AG04450 (cell line): ENCODE measurements around the gene SENP1. TPM values are rescaled to one million over a fixed set of nuclear protein-coding genes. Genes with fewer than 3 reads are reported as not detected.
A peak's percentile ranks its signal among the peaks of the same experiment; 100 is the strongest.

Source experiments
- CTCF ChIA-PET: fragments of 300-600, 350-600 bp; formaldehyde crosslinking; extraction: SDS; loops from one replicate; lab custom pipeline; 2022; ENCODE audit warnings: antibody characterized with exemption, inconsistent platforms; lab: Charles Lee
- POLR2A ChIA-PET: fragments of 350-600 bp; formaldehyde crosslinking; extraction: SDS; loops from one replicate; lab custom pipeline; 2021; ENCODE audit warnings: antibody characterized with exemption, inconsistent platforms; lab: Yijun Ruan, JAX
- DNase-seq: peaks from one replicate; pipeline ENCODE4 v3.0.0-alpha.2; 2011; ENCODE audit warnings: low read depth, low spot score
- H3K27ac ChIP-seq: one replicate; pipeline ENCODE4 v1.5.1; 2012; ENCODE audit warnings: low read depth, low read length, control low read depth
- H3K27me3 ChIP-seq: one replicate; pipeline ENCODE4 v1.6.0; 2012; ENCODE audit warnings: low read length; ENCODE audit not compliant: control insufficient read depth, insufficient read depth
- H3K4me3 ChIP-seq: 2 replicates; pipeline ENCODE4 v1.5.1; 2011; ENCODE audit warnings: mild to moderate bottlenecking, low read depth, low read length, control low read depth
- H3K9me3 ChIP-seq: 2 replicates; pipeline ENCODE4 v1.5.1; 2012; ENCODE audit warnings: low read length; ENCODE audit not compliant: control insufficient read depth, insufficient read depth
- CTCF ChIP-seq: IDR thresholded peaks from 2 replicates; pipeline ENCODE4 v1.5.1; 2011; ENCODE audit warnings: low read depth, low read length, control low read depth, inconsistent platforms
- polyA plus RNA-seq: library from polyadenylated mRNA; depleted of rRNA; stranded (reverse); fragments of >200 nt; gene quantifications from 2 replicates; pipeline ENCODE4 v1.2.3, GENCODE V29; 2011

Gene SENP1
- polyA plus RNA-seq, 1 experiment = 26.4 TPM

GRCh38 chr12:48106681-48107613, 1.1 kb upstream of the SENP1 start:
- Histone ChIP-seq H3K4me3 (peak overlapping the region; percentile 57), H3K27ac (peak overlapping the region; percentile 96), H3K27me3 (peaks cover 8% of the 10 kb centered on the region), H3K9me3 (no peaks in the 10 kb centered on the region)
- ChIA-PET POLR2A (interaction anchor here (1.6 to 2.1 kb wide), 2 partner anchors 12 to 50 kb away, joined by 8 to 14 read pairs; partner anchors contain the start of genes ASB8 and PFKM), CTCF (interaction anchor here (1.0 kb wide), 1 partner anchor 51 kb away, joined by 3 read pairs; no protein-coding TSS in a partner anchor)
- no peak for DNase-seq
- no peak for TF ChIP-seq CTCF

DNA sequence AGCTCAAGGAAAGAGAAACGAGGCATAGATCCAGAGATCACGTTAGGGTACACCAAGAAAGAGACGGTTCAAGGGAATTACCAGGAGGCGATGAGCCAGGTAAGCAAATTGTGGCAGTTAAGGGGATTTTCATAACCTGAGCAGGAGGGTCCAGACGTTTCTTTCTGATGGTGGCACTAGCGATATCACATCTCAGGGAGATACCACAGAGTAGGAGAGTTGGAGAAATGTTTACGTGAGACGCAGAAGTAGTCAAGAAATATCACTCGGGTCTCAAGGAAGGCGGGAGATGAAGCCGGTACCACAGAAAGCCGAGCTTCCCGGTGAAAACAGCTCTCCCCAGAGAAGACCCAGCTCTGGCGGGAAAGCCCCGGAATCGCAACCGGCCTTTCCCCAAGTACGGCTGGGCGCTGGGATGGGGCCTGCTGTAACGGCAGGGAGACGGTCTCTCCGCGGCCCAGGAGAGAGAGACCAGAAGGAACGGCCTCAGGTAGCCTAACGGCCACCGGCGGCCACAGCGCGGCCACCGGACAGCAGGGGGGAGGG, 485 bp downstream of the SENP1 start:
- Histone ChIP-seq H3K27ac (peak overlapping the region; percentile 96), H3K9me3 (no peaks in the 10 kb centered on the region), H3K4me3 (peak overlapping the region; percentile 57), H3K27me3 (peaks cover 8% of the 10 kb centered on the region)
- POLR2A ChIA-PET = interaction anchor here (1.1 to 2.1 kb wide), 4 partner anchors 8 to 52 kb away, joined by 3 to 14 read pairs (median 6); partner anchors contain the start of genes ASB8 and PFKM
- CTCF ChIA-PET = interaction anchor here (1.0 kb wide), 1 partner anchor 12 kb away, joined by 4 read pairs; no protein-coding TSS in a partner anchor
- no peak for DNase-seq
- no peak for TF ChIP-seq CTCF

GRCh38 chr12:48104531-48104930, 1.3 kb downstream of the SENP1 start:
- ChIA-PET POLR2A (interaction anchor here (2.1 kb wide), 1 partner anchor 15 kb away, joined by 14 read pairs; the partner anchor contains the start of gene PFKM), CTCF (no interaction called here)
- no peak for DNase-seq
- Histone ChIP-seq H3K27me3 (peaks cover 3% of the 10 kb centered on the region), H3K9me3 (no peaks in the 10 kb centered on the region), H3K27ac (no peak overlapping the region), H3K4me3 (peak overlapping the region; percentile 57)
- TF ChIP-seq CTCF = no peak

DNA sequence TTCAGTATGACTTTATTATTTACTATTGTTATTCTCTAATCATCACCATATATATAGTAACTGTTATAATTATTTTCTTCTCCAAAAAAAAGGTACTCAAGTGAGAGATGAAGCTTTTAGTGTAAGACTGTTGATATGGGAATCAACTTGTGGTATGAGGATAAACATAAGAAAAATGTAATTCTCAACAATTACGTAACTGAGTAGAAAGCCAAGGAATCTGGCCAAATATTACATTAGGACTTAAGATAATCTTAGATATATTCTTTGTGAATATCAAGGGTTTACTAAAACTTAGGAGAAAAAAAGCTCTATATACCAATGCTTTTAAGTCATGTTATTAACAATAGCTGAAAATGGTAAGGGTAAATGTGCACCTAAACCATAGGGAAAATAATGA, 13.3 kb downstream of the SENP1 start:
- POLR2A ChIA-PET = interaction anchor here (0.6 kb wide), 1 partner anchor 22 kb away, joined by 5 read pairs; no protein-coding TSS in a partner anchor
- Histone ChIP-seq H3K4me3 (no peak overlapping the region), H3K27ac (no peak overlapping the region), H3K9me3 (no peaks in the 10 kb centered on the region), H3K27me3 (no peaks in the 10 kb centered on the region)
- DNase-seq = no peak
- CTCF ChIA-PET = interaction anchor here (0.6 to 1.4 kb wide), 4 partner anchors 15 to 526 kb away, joined by 3 to 4 read pairs (median 4); partner anchors contain the start of genes ASB8 and HDAC7
- no peak for TF ChIP-seq CTCF
